GM18526 (cell line): ENCODE measurements around the gene PTPRD.

Experiments
- POLR2A ChIP-seq: IDR thresholded peaks from 3 replicates; pipeline ENCODE4 v1.6.1; 2011; ENCODE audit not compliant: insufficient read length; ENCODE audit errors: extremely low read depth

Gene PTPRD

GRCh38 chr9:9117866-9118265, 1494.9 kb downstream of the PTPRD start:
- TF ChIP-seq POLR2A, result no peak

- TF ChIP-seq POLR2A, result no peak
Measured at GRCh38 chr9:9112001-9112720, 1500.6 kb downstream of the PTPRD start.

GRCh38 chr9:9108641-9109040, 1504.2 kb downstream of the PTPRD start:
- TF ChIP-seq POLR2A, result no peak

- TF ChIP-seq POLR2A, result no peak
Measured at GRCh38 chr9:9102295-9102694, 1510.5 kb downstream of the PTPRD start.

GRCh38 chr9:9100070-9100469, 1512.7 kb downstream of the PTPRD start:
- no peak for TF ChIP-seq POLR2A

- no peak for TF ChIP-seq POLR2A
Measured at GRCh38 chr9:9099646-9100045, 1513.2 kb downstream of the PTPRD start.

- no peak for TF ChIP-seq POLR2A
Measured at GRCh38 chr9:9091387-9091786, 1521.4 kb downstream of the PTPRD start.

GRCh38 chr9:9079473-9079872, 1533.3 kb downstream of the PTPRD start:
- no peak for TF ChIP-seq POLR2A

- TF ChIP-seq POLR2A, result no peak
Measured at GRCh38 chr9:9078301-9078700, 1534.5 kb downstream of the PTPRD start.

GRCh38 chr9:9061627-9062026, 1551.2 kb downstream of the PTPRD start:
- no peak for TF ChIP-seq POLR2A

GRCh38 chr9:9054354-9054992, 1558.3 kb downstream of the PTPRD start:
- no peak for TF ChIP-seq POLR2A

- TF ChIP-seq POLR2A, result no peak
Measured at GRCh38 chr9:9045572-9045971, 1567.2 kb downstream of the PTPRD start.

GRCh38 chr9:9045072-9045471, 1567.7 kb downstream of the PTPRD start:
- TF ChIP-seq POLR2A, result no peak

- no peak for TF ChIP-seq POLR2A
Measured at GRCh38 chr9:9041756-9042155, 1571.0 kb downstream of the PTPRD start.

- no peak for TF ChIP-seq POLR2A
Measured at GRCh38 chr9:9033022-9033421, 1579.8 kb downstream of the PTPRD start.

GRCh38 chr9:9016597-9016996, 1596.2 kb downstream of the PTPRD start:
- no peak for TF ChIP-seq POLR2A

GRCh38 chr9:9004810-9005209, 1608.0 kb downstream of the PTPRD start:
- TF ChIP-seq POLR2A, result no peak
